Measurements from ENCODE around the gene SCTR.
A peak's percentile ranks its signal among the peaks of the same experiment; 100 is the strongest.

SCTR gene

DNA sequence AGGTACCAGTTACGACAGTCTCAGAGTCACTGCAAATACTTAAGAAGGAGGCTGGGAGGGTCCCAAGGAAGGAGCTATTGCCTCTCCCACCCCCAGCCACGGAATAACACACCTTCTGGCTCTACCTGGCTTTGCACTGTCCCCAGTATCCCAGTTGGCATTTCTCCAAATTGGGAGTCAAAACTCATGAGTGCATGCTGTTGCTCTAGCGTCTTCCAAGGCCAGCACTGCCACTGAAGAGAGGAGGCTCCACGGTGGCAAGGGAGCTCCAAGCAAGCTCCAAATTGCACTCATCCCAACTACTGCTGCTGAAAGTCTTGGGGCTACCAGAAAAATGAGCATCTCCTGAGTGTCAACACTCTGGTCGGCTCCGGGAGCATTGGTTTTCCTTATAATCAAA lies 1.6 kb downstream of the SCTR start:
- no peak for DNase-seq

DNA sequence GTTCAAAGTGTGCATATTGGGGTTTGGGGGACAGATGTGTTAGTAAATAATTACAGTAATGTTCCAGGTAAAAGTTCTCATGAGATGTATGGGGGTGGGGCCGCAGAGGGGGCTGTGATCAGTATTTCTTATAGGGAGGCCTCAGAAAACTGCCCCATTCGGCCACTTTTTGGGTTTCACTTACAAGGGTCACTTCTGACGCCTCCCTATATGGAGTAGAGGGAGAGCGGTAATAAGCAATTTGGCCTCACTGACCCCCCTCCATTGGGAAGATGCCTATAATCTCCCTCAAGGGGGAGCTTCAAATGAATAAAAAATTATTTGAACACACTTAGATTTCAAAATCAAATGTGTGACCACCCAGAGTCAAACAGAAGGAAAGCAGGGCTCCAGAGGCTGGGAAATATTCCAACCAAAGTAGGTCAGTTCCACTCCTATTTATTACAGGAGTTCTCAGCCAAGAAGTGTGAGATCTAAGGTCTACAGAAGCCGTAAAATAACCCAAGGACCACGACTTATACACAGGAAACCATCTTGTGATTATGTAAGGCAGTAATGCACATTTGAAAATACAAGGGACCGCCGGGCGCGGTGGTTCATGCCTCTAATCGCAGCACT lies 2.7 kb downstream of the SCTR start:
- no peak for DNase-seq

GRCh38 chr2:119520696-119521432 lies 3.4 kb downstream of the SCTR start:
- no peak for DNase-seq

GRCh38 chr2:119519057-119519408 lies 5.2 kb downstream of the SCTR start:
- DNase-seq = no peak

- DNase-seq = no peak
Observed at GRCh38 chr2:119518401-119519056, 5.8 kb downstream of the SCTR start.

DNA sequence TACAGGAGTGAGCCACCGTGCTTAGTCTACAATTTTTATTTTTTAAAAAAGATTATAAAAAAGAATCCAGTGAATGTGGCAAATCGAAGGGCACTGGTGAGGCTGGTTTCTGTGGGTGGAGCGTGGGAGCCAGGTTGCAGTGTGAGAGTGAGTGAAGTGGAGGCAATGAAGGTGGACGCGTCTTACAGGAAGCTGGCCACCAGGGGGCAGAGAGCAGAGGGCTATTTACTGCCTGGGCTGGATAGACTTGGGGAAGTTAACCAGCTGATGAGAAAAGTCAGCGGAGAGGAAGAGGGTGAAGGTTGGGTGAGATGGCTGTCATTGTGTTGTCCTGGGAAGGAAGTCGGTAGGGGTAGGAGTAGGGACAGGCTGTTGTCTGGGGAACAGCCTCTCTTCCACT lies 6.8 kb downstream of the SCTR start:
- peak; percentile 19 for DNase-seq

GRCh38 chr2:119516121-119516520 lies 8.2 kb downstream of the SCTR start:
- DNase-seq = no peak

DNA sequence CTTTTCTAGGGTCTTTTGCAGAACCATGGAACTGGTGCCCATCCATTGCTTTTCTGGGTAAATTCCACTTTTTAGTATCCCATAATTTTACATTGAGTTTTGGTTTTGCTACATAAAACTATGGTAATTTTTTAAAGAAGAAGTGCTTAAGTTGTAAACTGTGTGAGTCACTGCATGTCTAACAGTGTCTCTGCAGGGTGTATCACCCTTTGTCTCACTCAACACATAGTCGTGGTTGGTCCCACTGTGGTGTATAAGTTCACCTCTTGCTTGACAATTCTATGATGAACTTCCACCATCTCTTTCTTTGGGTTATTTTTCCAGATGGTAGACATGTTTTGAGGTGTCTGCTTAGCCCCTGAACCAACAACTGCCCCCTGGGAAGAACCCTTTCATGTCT lies 10.5 kb downstream of the SCTR start:
- DNase-seq = no peak

DNA sequence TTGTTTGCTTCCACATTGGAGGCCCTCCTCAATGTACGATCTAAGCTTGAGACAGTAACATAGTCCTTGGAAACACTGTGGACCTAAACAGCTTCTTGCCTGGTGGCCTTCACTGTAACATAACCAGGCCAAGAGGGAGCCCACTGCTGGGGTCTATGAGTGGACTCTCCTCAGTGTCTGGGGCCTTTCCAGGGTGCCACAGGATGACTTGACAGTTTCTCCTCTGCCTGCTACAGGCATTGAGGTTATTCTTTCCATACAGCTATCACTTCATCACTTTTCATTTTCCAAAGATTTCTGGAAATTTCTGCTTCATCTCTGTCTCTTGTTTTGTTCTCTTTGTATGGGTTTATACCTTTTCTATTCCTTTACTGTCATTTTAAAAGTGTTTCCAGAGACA lies 11.3 kb downstream of the SCTR start:
- no peak for DNase-seq

DNA sequence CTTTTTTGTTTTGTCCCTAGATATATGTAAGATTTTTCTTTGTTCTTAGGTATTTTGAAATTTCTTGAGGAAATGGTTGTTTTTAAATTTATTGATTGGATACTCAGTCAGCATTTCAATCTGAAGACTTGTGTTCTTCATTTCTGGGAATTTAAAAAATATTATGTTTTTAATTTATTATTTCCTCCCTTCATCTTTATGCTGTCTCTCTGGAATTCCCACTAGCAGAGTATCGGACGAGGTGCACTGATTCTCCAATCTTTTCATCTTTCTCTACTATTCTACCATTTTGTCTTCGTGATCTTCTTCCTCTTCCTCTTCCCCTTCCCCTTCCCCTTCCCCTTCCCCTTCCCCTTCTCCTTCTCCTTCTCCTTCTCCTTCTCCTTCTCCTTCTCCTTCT lies 12.3 kb downstream of the SCTR start:
- DNase-seq = no peak

GRCh38 chr2:119508756-119509155 lies 15.5 kb downstream of the SCTR start:
- no peak for DNase-seq

DNA sequence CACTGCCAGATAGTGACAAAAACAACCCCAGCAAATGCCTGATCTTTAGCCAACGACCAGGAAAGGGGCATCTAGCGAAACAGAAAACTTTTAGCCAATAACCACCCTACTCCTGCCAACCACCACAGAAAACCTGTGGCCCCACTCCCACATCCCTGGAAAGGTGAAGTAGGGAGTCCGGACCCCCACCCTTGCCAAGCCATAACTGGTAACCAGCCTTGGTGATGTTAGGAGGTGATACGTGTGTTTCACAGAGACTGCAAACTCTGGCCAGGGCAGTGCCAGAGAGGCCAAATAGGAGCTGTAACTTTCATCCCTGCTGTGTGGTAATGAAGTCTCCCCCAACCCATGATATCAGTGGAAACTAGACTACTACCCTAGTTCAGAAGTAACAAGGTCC lies 27.6 kb downstream of the SCTR start:
- no peak for DNase-seq

GRCh38 chr2:119495948-119496347 lies 28.3 kb downstream of the SCTR start:
- no peak for DNase-seq

- DNase-seq = no peak
Observed at GRCh38 chr2:119494163-119494790, 30.0 kb downstream of the SCTR start.

GRCh38 chr2:119491776-119492525 lies 32.3 kb downstream of the SCTR start:
- no peak for DNase-seq

- no peak for DNase-seq
Observed at GRCh38 chr2:119490653-119491195, 33.6 kb downstream of the SCTR start.

- no peak for DNase-seq
Observed at GRCh38 chr2:119490106-119490505, 34.2 kb downstream of the SCTR start.

GRCh38 chr2:119489232-119489952 lies 34.9 kb downstream of the SCTR start:
- DNase-seq = no peak

- no peak for DNase-seq
Observed at GRCh38 chr2:119488245-119489214, 35.8 kb downstream of the SCTR start.

DNA sequence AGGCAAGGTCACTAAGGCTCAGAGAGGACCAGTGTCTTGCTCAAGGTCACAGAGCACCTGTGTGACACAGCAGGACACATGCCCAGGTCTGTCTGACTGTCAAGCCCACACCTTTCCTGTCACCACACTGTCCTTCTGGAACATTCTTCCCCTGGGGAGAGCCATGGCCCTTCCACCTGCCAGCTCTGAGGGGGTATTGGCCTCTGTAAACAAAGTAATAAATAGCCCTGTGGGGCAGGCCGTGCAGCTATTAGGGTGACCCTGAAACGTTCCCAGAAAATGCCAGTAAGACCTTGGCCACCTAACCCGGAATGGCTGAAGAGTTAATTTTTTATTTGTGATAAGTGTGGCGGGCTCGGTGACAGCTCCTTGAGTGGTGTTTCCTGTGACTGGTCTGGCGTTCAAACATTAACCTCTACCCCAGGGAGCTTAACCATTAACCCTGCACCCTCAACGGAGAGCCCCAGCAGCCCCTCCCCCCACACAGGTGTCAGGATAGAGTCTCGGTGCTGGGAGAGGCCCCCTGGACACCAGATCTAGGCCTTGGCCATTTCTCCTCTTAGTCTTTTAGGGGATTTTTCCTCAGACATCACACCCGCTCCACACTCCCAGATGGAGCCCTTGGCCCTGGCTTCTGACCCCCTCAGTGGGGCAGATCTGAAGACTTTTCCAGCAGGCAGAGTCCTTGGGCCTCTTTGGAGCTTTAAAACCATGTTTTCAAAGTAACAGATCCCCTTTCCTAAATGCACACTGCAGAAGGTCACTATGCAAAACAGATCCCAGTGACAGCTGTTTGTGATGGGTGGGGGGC lies 36.6 kb downstream of the SCTR start:
- no peak for DNase-seq

Data from CD4-positive, alpha-beta T cell treated with Interleukin-4 for 4 hours (primary cell).